K562 (cell line): Measurements from ENCODE around the gene OR3A3.

Source experiments
- ASH1L ChIP-seq: fragments of 450-650 bp; IDR thresholded peaks from 2 replicates; pipeline ENCODE4 v1.6.1; 2018; ENCODE audit warnings: borderline replicate concordance, mild to moderate bottlenecking, low read depth; ENCODE audit not compliant: partially characterized antibody
- CTCF ChIP-seq, 3 experiments: IDR thresholded peaks in 2 of 3; conservative IDR thresholded peaks in 1 of 3; 2 replicates each; pipeline ENCODE4 v1.5.1; 2011 to 2012; ENCODE audit warnings: low read length in 3 of 3, mild to moderate bottlenecking in 3 of 3, control low read depth in 2 of 3, improper control_type of control experiment in 1 of 3, inconsistent platforms in 1 of 3, low read depth in 1 of 3, mixed read lengths in 1 of 3, moderate library complexity in 1 of 3; ENCODE audit not compliant: insufficient read depth in 2 of 3
- CXXC5 ChIP-seq: fragments of 250-450 bp; sonication (Bioruptor Pico); IDR thresholded peaks from 2 replicates; pipeline ENCODE4 v1.8.0; 2022; ENCODE audit warnings: inconsistent platforms, mild to moderate bottlenecking, moderate library complexity
- PRMT5 ChIP-seq: sonication (generic); formaldehyde crosslinking; IDR thresholded peaks from 2 replicates; pipeline ENCODE4 v1.5.0; 2020; ENCODE audit warnings: missing genetic modification reagents
- ZNF140 ChIP-seq: fragments of 250-450 bp; sonication (Bioruptor Pico); IDR thresholded peaks from 2 replicates; pipeline ENCODE4 v1.8.0; 2021; ENCODE audit warnings: moderate library complexity, mild to moderate bottlenecking, inconsistent platforms
- ZNF384 ChIP-seq: IDR thresholded peaks from 2 replicates; pipeline ENCODE4 v1.6.1; 2012; ENCODE audit warnings: low read depth, low read length, improper control_type of control experiment

- TF ChIP-seq ZNF384 (no peak), ASH1L (no peak), CXXC5 (CRISPR knock-in tag) (no peak), ZNF140 (CRISPR knock-in tag) (no peak), CTCF (IDR thresholded peaks at IDR 0.05 in 2 of 3, conservative IDR thresholded peaks at IDR 0.05 in 1 of 3; ENCODE audit: insufficient read depth in 2 of 3, low read depth in 1 of 3, low read length in 3 of 3) (no peak), PRMT5 (CRISPR knock-in tag) (no peak)
Measured at GRCh38 chr17:3378321-3378720, 32.8 kb upstream of the OR3A3 start.
